Measurements from ENCODE around the gene SLC16A13. TPM values are rescaled to one million over a fixed set of nuclear protein-coding genes. Genes with fewer than 3 reads are reported as not detected.

SLC16A13 gene
- total RNA-seq, 1 donor from 2014 or later: 2.9 TPM

- peaks cover 9% of the 10 kb centered on the region for H3K4me1 Mint-ChIP-seq (ENCODE audit: low read depth, unreplicated experiment)
- peaks cover 9% of the 10 kb centered on the region for H3K27me3 Mint-ChIP-seq (ENCODE audit: unreplicated experiment)
- H3K4me3 Mint-ChIP-seq (ENCODE audit: unreplicated experiment): peak overlapping the region; percentile 97
- no peak for DNase-seq
- peaks cover 4% of the 10 kb centered on the region for H3K9me3 Mint-ChIP-seq (ENCODE audit: unreplicated experiment)
- no peak for TF ChIP-seq CTCF (IDR thresholded peaks at IDR 0.05; ENCODE audit: partially characterized antibody, unreplicated experiment)
- H3K36me3 Mint-ChIP-seq (ENCODE audit: unreplicated experiment): no peaks in the 10 kb centered on the region
- H3K27ac Mint-ChIP-seq (ENCODE audit: unreplicated experiment): peak overlapping the region; percentile 98
Observed at GRCh38 chr17:7011942-7012254, 23.9 kb upstream of the SLC16A13 start.

GRCh38 chr17:7014261-7014994, 21.4 kb upstream of the SLC16A13 start:
- peak; percentile 97 for DNase-seq
- Mint-ChIP-seq H3K4me1 (ENCODE audit: low read depth, unreplicated experiment) (peaks cover 9% of the 10 kb centered on the region), H3K27ac (ENCODE audit: unreplicated experiment) (peak overlapping the region; percentile 79), H3K4me3 (ENCODE audit: unreplicated experiment) (peak overlapping the region; percentile 97), H3K27me3 (ENCODE audit: unreplicated experiment) (peaks cover 9% of the 10 kb centered on the region), H3K36me3 (ENCODE audit: unreplicated experiment) (no peaks in the 10 kb centered on the region), H3K9me3 (ENCODE audit: unreplicated experiment) (peaks cover 4% of the 10 kb centered on the region)
- TF ChIP-seq CTCF (IDR thresholded peaks at IDR 0.05; ENCODE audit: partially characterized antibody, unreplicated experiment): peak; percentile 90

- peak; percentile 69 for TF ChIP-seq CTCF (IDR thresholded peaks at IDR 0.05; ENCODE audit: partially characterized antibody, unreplicated experiment)
- Mint-ChIP-seq H3K4me3 (ENCODE audit: unreplicated experiment) (peak overlapping the region; percentile 91), H3K27me3 (ENCODE audit: unreplicated experiment) (peaks cover 9% of the 10 kb centered on the region), H3K9me3 (ENCODE audit: unreplicated experiment) (peaks cover 4% of the 10 kb centered on the region), H3K27ac (ENCODE audit: unreplicated experiment) (peak overlapping the region; percentile 78), H3K36me3 (ENCODE audit: unreplicated experiment) (no peaks in the 10 kb centered on the region), H3K4me1 (ENCODE audit: low read depth, unreplicated experiment) (peaks cover 9% of the 10 kb centered on the region)
- DNase-seq: no peak
Observed at GRCh38 chr17:7014995-7015958, 20.5 kb upstream of the SLC16A13 start.

- Mint-ChIP-seq H3K27ac (ENCODE audit: unreplicated experiment) (no peak overlapping the region), H3K4me1 (ENCODE audit: low read depth, unreplicated experiment) (peaks cover 9% of the 10 kb centered on the region), H3K36me3 (ENCODE audit: unreplicated experiment) (no peaks in the 10 kb centered on the region), H3K9me3 (ENCODE audit: unreplicated experiment) (peaks cover 4% of the 10 kb centered on the region), H3K4me3 (ENCODE audit: unreplicated experiment) (peak overlapping the region; percentile 91), H3K27me3 (ENCODE audit: unreplicated experiment) (peaks cover 9% of the 10 kb centered on the region)
- no peak for TF ChIP-seq CTCF (IDR thresholded peaks at IDR 0.05; ENCODE audit: partially characterized antibody, unreplicated experiment)
- DNase-seq: no peak
Observed at GRCh38 chr17:7016418-7016817, 19.4 kb upstream of the SLC16A13 start.
